Lower leg skin (tissue), 3 donors: ENCODE results near the gene MVD.

ENCODE experiments used
- CTCF ChIP-seq, 3 donors: fragments of 450-650 bp; IDR thresholded peaks; one replicate each; pipeline ENCODE4 v1.5.1; 2016; ENCODE audit warnings: antibody characterized with exemption in 3 of 3, mild to moderate bottlenecking in 3 of 3, moderate library complexity in 2 of 3
- POLR2A ChIP-seq, 2 donors: fragments of 450-650 bp; IDR thresholded peaks; one replicate each; pipeline ENCODE4 v1.6.1; 2016 to 2017; ENCODE audit warnings: antibody characterized with exemption in 2 of 2, mild to moderate bottlenecking in 1 of 2, moderate library complexity in 1 of 2

- TF ChIP-seq CTCF (IDR thresholded peaks at IDR 0.05) (no peak), POLR2A (IDR thresholded peaks at IDR 0.05) (no peak)
Measured at GRCh38 chr16:88642881-88643643, 19.8 kb downstream of the MVD start.
